ENCODE data around the gene BRCA2. TPM values are rescaled to one million over a fixed set of nuclear protein-coding genes. Genes with fewer than 3 reads are reported as not detected.

Gene BRCA2
- total RNA-seq, 1 experiment from 2014 or later = 14.7 TPM

DNA sequence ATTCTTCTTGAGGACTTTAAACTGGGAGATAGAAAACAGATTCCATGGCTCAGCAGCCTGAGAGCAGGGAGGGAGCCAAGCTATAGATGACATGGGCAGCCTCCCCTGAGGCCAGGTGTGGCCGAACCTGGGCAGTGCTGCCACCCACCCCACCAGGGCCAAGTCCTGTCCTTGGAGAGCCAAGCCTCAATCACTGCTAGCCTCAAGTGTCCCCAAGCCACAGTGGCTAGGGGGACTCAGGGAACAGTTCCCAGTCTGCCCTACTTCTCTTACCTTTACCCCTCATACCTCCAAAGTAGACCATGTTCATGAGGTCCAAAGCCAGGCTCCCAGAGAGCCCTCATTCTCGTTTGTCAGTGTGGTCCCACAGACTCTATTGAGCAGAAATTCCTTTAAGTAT, 104.6 kb downstream of the BRCA2 start:
- no peaks in the 10 kb centered on the region for H3K27me3 ChIP-seq (replicated peaks)
- no peak overlapping the region for H3K4me3 ChIP-seq
- H3K27ac ChIP-seq = no peak overlapping the region
- H3K4me1 ChIP-seq (replicated peaks) = no peaks in the 10 kb centered on the region
- DNase-seq (ENCODE audit: low read depth in 1 of 2, low spot score in 2 of 2) = no peak
- H3K36me3 ChIP-seq = no peaks in the 10 kb centered on the region
- no peaks in the 10 kb centered on the region for H3K9me3 ChIP-seq (replicated peaks)

DNA sequence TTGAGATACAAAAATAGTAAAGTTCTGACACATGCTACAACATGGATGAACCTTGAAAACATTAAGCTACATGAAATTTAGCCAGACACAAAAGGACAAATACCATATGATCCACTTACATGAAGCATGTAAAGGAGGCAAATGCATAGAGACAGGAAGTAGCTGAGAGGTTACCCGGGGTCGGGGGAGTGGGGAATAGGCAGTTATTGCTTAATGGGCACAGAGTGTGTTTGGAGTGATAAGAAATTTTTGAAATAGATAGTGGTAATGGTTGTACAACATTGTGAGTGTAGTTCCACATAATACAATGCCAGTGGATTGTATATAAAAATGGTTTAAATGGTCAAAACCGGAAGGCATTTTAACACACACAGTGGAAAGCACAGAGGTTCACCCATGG, 108.3 kb downstream of the BRCA2 start:
- Histone ChIP-seq H3K27me3 (replicated peaks) (no peaks in the 10 kb centered on the region), H3K4me3 (no peak overlapping the region), H3K4me1 (replicated peaks) (peaks cover 12% of the 10 kb centered on the region), H3K9me3 (replicated peaks) (no peaks in the 10 kb centered on the region), H3K36me3 (no peaks in the 10 kb centered on the region), H3K27ac (no peak overlapping the region)
- no peak for DNase-seq (ENCODE audit: low read depth in 1 of 2, low spot score in 2 of 2)

DNA sequence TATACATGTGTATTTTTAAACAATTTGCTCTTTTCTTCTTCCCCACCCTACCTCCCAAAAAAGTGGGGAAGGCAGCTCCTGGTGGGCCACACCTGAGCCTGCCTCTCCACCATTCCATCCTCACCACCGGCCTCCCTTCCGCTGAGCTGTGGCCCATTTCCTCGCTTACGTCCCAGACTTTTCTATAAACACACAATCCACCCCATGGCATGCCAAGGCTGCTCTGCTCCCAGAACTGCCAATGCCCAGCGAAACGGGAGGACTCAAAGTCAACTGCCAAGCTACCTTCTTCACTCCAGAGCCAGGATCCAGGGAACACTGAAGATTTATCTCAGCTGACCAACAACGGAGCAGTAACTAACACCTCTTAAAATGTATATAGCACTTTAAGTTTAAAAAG, 109.8 kb downstream of the BRCA2 start:
- no peaks in the 10 kb centered on the region for H3K9me3 ChIP-seq (replicated peaks)
- H3K27ac ChIP-seq = no peak overlapping the region
- H3K36me3 ChIP-seq = no peaks in the 10 kb centered on the region
- H3K4me1 ChIP-seq (replicated peaks) = peaks cover 12% of the 10 kb centered on the region
- no peak for DNase-seq (ENCODE audit: low read depth in 1 of 2, low spot score in 2 of 2)
- H3K27me3 ChIP-seq (replicated peaks) = no peaks in the 10 kb centered on the region
- H3K4me3 ChIP-seq = no peak overlapping the region

DNA sequence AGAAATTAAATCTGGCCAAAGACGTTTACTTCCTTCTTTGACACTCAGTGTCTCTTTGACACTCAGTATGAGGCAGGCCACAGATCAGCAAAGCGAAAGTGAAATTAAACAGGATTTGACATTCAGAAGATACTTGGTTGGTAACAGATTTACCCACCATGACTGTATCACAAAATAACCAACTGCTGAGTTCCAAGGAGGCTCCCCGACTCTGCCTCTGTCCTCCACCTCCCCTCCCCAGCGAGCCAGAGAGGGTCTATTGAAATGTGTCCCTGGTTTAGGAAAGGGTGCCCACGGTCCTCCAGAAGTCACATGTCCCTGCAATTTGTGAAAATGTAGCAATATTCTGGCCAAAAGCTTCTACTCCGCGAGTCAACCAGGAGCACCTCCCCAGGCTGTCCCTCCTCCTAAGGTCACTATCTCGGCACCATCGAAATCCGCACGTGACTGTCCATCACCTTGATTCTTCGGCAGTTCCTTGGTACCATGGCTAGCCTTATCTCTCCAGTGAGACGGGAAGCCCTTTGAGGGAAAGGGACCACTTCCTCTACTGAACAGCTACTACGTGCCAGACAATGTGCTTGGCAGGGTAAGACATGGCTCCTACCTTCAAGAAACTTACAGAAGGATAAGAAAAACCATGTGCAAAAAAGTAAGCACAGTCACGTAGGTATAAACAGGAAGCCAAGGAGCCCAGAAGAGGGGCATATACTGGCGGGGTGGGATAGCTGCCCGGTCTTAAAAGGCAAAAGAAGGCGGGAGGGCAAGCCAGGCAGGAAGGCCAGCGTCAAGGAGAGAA, 111.1 kb downstream of the BRCA2 start:
- no peak overlapping the region for H3K27ac ChIP-seq
- H3K27me3 ChIP-seq (replicated peaks) = no peaks in the 10 kb centered on the region
- H3K4me3 ChIP-seq = peak overlapping the region; percentile 58
- DNase-seq (ENCODE audit: low read depth in 1 of 2, low spot score in 2 of 2) = peak in 1 of 2 experiments; percentile 5
- H3K36me3 ChIP-seq = no peaks in the 10 kb centered on the region
- peaks cover 12% of the 10 kb centered on the region for H3K4me1 ChIP-seq (replicated peaks)
- H3K9me3 ChIP-seq (replicated peaks) = no peaks in the 10 kb centered on the region

DNA sequence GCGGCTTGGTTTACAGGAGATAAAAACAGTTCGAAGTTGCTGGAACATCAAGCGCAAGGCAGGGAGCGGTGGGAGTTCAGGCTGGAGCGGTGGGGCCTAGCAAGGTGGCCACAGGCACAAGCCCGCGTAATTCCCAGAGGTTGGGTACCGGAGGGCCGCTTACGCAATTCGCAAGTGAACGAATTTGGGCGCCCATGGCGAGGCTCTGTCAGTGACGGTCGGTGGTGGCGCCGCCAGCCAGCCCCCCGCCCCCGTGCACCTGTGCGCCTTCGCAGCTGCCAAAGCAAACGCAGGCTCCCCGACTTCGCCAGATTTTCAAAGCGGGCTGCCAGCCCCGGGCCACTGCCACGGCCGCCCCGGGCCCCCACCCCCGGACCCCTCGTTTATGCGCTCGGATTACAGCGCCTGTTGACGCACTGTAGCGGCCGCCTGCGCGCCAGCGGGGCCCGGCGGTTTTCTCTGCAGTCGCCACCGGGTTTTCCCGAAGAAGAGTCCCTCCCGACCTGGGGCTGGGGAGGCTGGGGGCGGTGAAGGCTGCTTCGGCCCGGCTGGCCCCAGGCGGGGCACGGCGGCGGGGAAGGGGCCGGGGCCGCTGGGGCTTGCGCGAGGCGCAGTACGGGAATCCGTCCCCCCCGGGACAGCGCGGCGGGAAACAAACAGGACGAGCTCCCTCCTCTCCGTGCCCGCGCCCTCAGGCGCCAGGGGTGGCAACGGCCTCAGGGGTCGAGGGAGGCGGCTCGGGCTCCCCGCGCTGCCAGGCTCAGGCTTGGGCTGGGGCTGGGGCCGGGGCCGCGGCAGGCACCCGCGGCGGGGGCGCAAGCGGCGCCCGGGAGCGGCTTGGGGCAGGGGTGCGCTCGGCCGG, 111.9 kb downstream of the BRCA2 start:
- Histone ChIP-seq H3K9me3 (replicated peaks) (no peaks in the 10 kb centered on the region), H3K27ac (no peak overlapping the region)
- peak in 1 of 2 experiments; percentile 38 for DNase-seq (ENCODE audit: low read depth in 1 of 2, low spot score in 2 of 2)

DNA sequence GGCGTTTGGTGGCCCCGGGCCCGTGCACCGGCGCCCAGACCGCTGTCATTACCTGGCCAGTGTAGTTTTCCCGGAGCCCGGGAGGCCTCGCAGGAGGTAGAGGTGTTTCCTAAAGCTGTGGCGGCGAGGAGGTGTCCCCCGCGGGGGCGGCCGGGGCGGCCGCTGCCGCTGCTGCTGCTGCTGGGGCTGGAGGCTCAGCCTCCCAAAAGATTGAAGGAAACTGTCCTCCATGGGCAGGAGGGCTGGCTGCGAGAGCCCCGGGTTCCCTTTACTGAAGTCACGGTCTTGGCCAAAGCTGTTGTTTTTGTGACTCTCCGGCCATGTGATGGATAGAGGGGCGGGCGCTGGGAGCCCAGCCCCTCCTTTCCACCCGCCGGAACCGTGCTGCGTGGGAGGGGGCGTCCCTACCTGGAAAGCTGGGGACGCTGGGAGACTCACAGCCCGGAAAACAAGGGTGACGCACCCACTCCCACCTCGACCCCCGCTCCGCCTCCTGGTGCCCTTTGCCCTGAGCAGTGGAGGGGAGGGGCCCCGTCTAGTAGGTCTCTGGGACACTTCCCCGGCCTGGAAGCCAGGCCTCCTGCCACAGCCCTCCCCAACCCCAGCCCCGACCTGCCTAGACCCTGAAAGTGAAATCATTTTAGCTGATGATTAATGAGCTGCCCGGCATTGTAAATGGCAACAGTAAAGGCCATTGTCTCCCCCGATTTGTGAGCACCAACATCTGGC, 112.7 kb downstream of the BRCA2 start, which contains the start of gene N4BP2L1:
TSS of gene N4BP2L1 (minus strand) at position 279 of the 729 bp plus-strand sequence. CDS start at position 231, 48 bp downstream.
- H3K27me3 ChIP-seq (replicated peaks) = no peaks in the 10 kb centered on the region
- peak within 1 kb of the TSS; percentile 58 for H3K4me3 ChIP-seq
- H3K9me3 ChIP-seq (replicated peaks) = no peaks in the 10 kb centered on the region
- no peaks in the 10 kb centered on the region for H3K36me3 ChIP-seq
- H3K27ac ChIP-seq = no peak within 1 kb of the TSS
- peak; percentile 27 to 40 for DNase-seq (ENCODE audit: low read depth in 1 of 2, low spot score in 2 of 2)
- H3K4me1 ChIP-seq (replicated peaks) = peaks cover 12% of the 10 kb centered on the region

More for the DNA sequence above, 111.9 kb downstream of the BRCA2 start:
- Histone ChIP-seq H3K4me1 (replicated peaks) (peaks cover 12% of the 10 kb centered on the region), H3K4me3 (peak overlapping the region; percentile 58), H3K36me3 (no peaks in the 10 kb centered on the region), H3K27me3 (replicated peaks) (no peaks in the 10 kb centered on the region)

DNA sequence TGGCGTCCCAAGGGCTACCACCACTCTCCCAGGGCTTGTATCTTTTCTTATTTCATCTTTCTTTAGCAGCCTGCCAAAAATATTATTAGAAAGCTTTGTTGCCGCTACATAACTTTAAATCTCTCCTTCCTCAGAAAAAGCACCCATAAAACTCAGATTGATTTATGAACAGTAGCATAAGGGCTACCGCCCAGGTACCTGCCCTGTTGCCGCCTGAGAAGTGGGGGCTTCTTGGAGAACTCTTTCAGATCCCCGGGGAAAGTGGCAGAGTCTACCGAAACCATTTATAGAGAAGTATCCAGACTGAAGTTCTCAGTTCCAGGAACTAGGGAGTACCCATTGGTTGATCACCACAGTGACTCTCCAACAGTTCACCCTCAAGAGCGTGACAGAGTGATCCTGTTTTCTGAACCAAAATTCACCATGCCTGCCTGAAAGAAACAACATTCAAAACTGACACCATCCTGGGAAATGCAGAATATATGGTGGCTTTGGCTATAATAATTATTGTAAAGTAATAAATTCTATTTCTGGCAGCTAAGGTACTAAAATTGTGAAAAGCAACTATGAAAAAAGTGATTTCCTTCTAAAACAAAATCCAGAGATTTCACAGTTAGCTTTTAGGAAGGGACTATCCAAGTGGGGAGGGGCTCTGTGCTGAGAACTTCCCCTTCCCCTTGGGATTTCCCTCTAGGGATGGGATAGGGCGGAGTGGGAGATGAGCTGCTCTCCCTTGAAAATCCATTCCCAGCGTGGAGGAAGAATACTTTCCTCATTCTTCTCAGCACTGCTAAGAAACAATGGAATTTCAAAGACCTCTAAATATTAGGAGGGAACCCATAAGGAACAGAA, 113.5 kb downstream of the BRCA2 start:
- no peak for DNase-seq (ENCODE audit: low read depth in 1 of 2, low spot score in 2 of 2)
- no peak overlapping the region for H3K27ac ChIP-seq
- peaks cover 12% of the 10 kb centered on the region for H3K4me1 ChIP-seq (replicated peaks)
- peak overlapping the region; percentile 58 for H3K4me3 ChIP-seq
- H3K9me3 ChIP-seq (replicated peaks) = no peaks in the 10 kb centered on the region
- H3K27me3 ChIP-seq (replicated peaks) = no peaks in the 10 kb centered on the region
- no peaks in the 10 kb centered on the region for H3K36me3 ChIP-seq

DNA sequence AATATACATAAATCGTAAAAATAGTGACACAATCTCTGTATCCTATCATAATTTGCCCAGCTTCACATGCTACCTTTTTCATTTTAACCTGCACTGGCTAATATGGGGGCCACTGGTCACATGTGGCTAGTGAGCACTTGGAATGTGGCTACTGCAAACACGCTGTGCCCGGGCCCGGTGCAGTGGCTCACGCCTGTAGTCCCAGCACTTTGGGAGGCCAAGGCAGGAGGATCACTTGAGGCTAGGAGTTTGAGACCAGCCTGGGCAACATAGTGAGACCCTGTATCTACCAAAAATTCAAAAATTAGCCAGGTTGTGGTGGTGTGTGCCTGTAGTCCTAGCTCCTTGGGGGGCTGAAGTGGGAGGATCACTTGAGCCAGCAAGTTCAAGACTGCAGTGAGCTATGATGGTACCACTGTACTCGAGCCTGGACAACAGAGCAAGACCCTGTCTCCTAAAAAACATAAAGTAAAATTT, 114.2 kb downstream of the BRCA2 start:
- no peaks in the 10 kb centered on the region for H3K36me3 ChIP-seq
- no peak for DNase-seq (ENCODE audit: low read depth in 1 of 2, low spot score in 2 of 2)
- no peaks in the 10 kb centered on the region for H3K9me3 ChIP-seq (replicated peaks)
- no peak overlapping the region for H3K4me3 ChIP-seq
- no peaks in the 10 kb centered on the region for H3K27me3 ChIP-seq (replicated peaks)
- no peak overlapping the region for H3K27ac ChIP-seq
- peaks cover 12% of the 10 kb centered on the region for H3K4me1 ChIP-seq (replicated peaks)

DNA sequence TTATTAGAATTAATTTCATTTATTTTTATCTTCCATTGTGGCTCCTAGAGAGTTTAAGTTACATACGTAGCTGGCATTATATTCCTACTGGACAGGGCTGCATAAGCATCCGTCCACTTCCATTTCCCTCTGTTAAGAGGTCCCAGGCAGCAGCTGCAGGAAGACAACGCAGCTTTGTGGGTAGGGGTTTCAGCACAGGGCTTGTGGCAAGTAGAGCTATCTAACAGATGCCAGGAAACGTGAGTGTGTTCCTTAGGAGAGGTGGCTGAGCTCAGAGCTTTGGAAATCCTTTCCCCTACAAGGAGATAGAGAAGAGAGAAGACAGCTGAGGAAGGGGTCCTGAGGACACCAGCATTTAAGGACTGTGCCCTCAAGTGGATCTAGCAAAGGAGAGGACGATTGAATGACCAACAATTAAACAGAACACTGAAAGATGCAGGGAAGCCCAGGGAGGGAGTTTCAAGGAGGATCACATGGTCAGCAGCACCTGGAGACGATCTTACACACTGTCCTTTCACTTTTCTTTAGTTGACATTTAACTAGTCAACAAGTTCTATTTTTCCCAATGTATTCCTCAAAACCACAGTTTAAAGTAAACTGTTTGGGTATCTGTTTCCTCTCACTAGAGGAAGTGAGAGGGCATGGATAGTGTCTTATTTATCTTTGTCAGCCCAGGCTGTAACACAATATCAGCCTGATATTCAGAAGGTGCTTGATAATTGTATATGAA, 114.9 kb downstream of the BRCA2 start:
- no peak overlapping the region for H3K27ac ChIP-seq
- no peak overlapping the region for H3K4me3 ChIP-seq
- no peaks in the 10 kb centered on the region for H3K9me3 ChIP-seq (replicated peaks)
- H3K4me1 ChIP-seq (replicated peaks) = peaks cover 12% of the 10 kb centered on the region
- H3K27me3 ChIP-seq (replicated peaks) = no peaks in the 10 kb centered on the region
- no peaks in the 10 kb centered on the region for H3K36me3 ChIP-seq
- no peak for DNase-seq (ENCODE audit: low read depth in 1 of 2, low spot score in 2 of 2)

DNA sequence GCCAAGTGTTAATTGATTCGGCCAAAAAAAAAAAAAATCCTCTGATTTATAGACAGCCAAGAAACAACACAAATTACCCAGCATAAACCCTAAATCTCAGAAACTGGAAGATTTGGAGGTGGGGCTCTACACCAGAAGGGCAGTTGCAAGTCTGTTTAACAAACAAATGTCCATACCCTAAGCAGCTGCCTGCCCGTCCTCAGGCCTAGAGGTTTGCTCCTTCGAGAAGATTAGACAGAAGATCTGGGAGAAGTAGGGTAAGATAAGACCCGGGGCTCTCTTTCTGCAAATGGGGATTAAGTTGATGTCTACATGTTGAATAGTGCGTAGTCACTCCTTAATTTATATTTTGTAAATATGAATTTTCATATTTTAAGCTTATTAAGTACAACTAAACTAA, 116.1 kb downstream of the BRCA2 start:
- Histone ChIP-seq H3K4me1 (replicated peaks) (peaks cover 7% of the 10 kb centered on the region), H3K36me3 (no peaks in the 10 kb centered on the region), H3K27me3 (replicated peaks) (no peaks in the 10 kb centered on the region), H3K27ac (no peak overlapping the region), H3K4me3 (no peak overlapping the region), H3K9me3 (replicated peaks) (no peaks in the 10 kb centered on the region)
- DNase-seq (ENCODE audit: low read depth in 1 of 2, low spot score in 2 of 2) = no peak

DNA sequence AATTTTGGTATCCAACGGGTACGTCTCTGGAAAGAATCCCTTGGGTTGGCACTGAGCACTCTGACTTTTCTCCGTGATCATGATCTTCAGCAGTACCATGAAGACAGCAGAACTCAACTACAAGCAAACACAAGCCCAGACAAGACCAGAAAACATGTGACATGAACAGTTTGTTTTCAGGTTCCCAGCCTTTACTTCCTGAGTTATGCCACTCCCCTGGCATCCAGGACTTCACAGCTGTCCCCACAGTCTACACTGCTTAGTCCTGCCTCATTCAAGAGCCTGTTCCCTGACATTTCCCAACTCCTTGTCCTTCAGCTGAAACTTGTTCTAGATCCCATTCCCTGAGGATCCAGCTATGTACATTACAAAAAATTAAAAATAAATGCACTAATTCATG, 117.5 kb downstream of the BRCA2 start:
- Histone ChIP-seq H3K27me3 (replicated peaks) (no peaks in the 10 kb centered on the region), H3K36me3 (no peaks in the 10 kb centered on the region), H3K4me3 (no peak overlapping the region), H3K4me1 (replicated peaks) (no peaks in the 10 kb centered on the region), H3K27ac (no peak overlapping the region), H3K9me3 (replicated peaks) (no peaks in the 10 kb centered on the region)
- no peak for DNase-seq (ENCODE audit: low read depth in 1 of 2, low spot score in 2 of 2)

DNA sequence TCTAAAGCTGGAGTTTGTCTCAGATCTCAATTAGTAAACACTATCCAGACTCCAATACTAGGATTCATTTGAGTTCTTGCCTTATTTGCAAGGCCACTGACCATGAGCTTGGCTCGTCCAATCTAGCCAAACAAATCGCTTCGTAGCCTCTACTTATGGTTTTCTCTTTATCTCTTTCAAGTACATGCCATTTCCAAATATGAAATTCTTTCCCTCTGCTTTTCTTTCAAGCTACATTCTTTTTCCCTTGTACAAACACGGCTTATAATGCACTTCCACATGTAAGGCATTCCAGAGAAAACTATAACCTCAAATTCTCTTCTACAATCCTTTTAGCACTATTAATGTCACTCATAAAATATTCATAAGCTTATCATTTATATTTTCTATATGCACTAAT, 123.6 kb downstream of the BRCA2 start:
- H3K27me3 ChIP-seq (replicated peaks) = no peaks in the 10 kb centered on the region
- no peak overlapping the region for H3K27ac ChIP-seq
- H3K9me3 ChIP-seq (replicated peaks) = no peaks in the 10 kb centered on the region
- H3K36me3 ChIP-seq = no peaks in the 10 kb centered on the region
- DNase-seq (ENCODE audit: low read depth in 1 of 2, low spot score in 2 of 2) = no peak
- no peaks in the 10 kb centered on the region for H3K4me1 ChIP-seq (replicated peaks)
- no peak overlapping the region for H3K4me3 ChIP-seq

Data from SJSA1 (cell line).